BJ (cell line): ENCODE results near the gene CDC42BPB. TPM values are rescaled to one million over a fixed set of nuclear protein-coding genes. Genes with fewer than 3 reads are reported as not detected.

Experiments used
- CTCF ChIA-PET: fragments of 350-600 bp; formaldehyde crosslinking; extraction: SDS; loops from one replicate; lab custom pipeline; 2021; ENCODE audit warnings: antibody characterized with exemption, inconsistent platforms; lab: Yijun Ruan, JAX
- POLR2A ChIA-PET: fragments of 300-600 bp; sonication (Branson Sonifier 250); formaldehyde crosslinking; extraction: SDS; loops from one replicate; lab custom pipeline; 2021; ENCODE audit warnings: antibody characterized with exemption; lab: Charles Lee
- DNase-seq: peaks from one replicate; pipeline ENCODE4 v3.0.0-alpha.2; 2011; ENCODE audit warnings: low read depth
- H3K27me3 ChIP-seq: 2 replicates; pipeline ENCODE4 v1.6.0; 2011; ENCODE audit warnings: low read length; ENCODE audit not compliant: control insufficient read depth, insufficient read depth
- H3K36me3 ChIP-seq: 2 replicates; pipeline ENCODE4 v1.5.1; 2011; ENCODE audit warnings: low read length; ENCODE audit not compliant: control insufficient read depth, insufficient read depth
- H3K4me3 ChIP-seq: 2 replicates; pipeline ENCODE4 v1.5.1; 2011; ENCODE audit warnings: low read depth, mild to moderate bottlenecking, control low read depth, low read length
- polyA plus RNA-seq: library from polyadenylated mRNA; depleted of rRNA; stranded (reverse); fragments of >200 nt; gene quantifications from 2 replicates; pipeline ENCODE4 v1.2.3, GENCODE V29; 2011
- TF ChIP-seq, protein P1 (sequence below): IDR thresholded peaks from 2 replicates; pipeline ENCODE4 v1.5.1; 2011; ENCODE audit warnings: low read depth, mild to moderate bottlenecking, control low read depth, inconsistent platforms, low read length, moderate library complexity; ENCODE audit not compliant: insufficient read depth

Gene CDC42BPB
- polyA plus RNA-seq, 1 experiment, result 66.5 TPM

DNA sequence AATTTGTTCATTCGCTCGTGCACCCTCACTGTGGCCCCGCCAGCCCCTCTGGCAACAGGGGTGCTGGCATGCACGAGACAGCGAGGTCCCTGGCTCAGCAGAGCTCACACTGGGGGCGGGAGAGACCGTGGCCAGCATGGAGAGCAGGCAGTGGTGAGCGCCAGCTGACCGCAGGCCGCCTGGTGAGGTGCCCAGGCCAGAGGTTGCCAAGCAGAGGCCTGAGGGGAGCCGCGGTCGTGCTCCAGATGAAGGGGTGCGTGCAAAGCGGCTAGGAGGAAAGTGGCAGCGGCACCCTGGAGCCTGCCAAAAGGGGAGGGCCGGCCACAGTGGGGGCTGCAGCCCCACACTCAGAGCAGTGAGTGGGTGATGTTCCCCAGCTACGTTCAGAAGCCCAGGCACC lies 56.1 kb downstream of the CDC42BPB start:
- no peak overlapping the region for H3K4me3 ChIP-seq
- ChIA-PET POLR2A (no interaction called here), CTCF (interaction anchor here (1.6 kb wide), 1 partner anchor 21 kb away, joined by 5 read pairs; no protein-coding TSS in a partner anchor)
- DNase-seq, result no peak
- H3K36me3 ChIP-seq, result peaks cover 31% of the 10 kb centered on the region
- H3K27me3 ChIP-seq, result no peaks in the 10 kb centered on the region
- TF ChIP-seq, protein P1, sequence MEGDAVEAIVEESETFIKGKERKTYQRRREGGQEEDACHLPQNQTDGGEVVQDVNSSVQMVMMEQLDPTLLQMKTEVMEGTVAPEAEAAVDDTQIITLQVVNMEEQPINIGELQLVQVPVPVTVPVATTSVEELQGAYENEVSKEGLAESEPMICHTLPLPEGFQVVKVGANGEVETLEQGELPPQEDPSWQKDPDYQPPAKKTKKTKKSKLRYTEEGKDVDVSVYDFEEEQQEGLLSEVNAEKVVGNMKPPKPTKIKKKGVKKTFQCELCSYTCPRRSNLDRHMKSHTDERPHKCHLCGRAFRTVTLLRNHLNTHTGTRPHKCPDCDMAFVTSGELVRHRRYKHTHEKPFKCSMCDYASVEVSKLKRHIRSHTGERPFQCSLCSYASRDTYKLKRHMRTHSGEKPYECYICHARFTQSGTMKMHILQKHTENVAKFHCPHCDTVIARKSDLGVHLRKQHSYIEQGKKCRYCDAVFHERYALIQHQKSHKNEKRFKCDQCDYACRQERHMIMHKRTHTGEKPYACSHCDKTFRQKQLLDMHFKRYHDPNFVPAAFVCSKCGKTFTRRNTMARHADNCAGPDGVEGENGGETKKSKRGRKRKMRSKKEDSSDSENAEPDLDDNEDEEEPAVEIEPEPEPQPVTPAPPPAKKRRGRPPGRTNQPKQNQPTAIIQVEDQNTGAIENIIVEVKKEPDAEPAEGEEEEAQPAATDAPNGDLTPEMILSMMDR, result no peak

DNA sequence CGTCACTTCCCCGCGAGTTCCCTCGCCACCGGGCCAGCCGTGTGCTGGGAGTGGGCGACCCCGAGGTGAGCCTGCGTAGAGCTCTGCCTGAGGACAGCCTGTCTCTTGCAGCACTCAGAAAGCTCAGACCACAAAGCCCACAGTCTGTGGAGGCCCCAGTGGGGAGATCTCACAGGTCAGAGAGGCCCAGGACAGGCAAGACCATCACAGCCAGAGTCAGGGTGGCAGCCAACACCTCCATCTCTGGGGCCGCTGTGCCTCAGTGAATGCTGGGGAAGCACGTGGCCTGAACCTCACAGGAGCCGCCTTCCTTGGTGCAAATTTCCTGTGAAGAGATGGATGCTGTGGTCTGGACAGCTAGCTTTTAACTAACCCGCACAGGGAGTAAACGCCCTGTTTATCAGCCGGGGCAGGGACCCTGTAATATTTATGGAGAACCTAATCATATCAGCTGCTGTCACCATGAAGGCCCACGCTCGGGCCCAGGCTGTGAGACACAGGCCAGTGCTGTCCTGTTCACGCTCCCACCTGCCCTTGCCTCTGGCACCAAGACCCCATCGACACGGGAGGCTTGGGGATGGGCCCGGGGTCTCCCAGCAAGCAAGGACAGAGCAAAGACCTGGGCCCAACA lies 56.9 kb downstream of the CDC42BPB start:
- peaks cover 32% of the 10 kb centered on the region for H3K36me3 ChIP-seq
- H3K4me3 ChIP-seq, result no peak overlapping the region
- TF ChIP-seq, protein P1, result no peak
- H3K27me3 ChIP-seq, result no peaks in the 10 kb centered on the region
- DNase-seq, result no peak
- ChIA-PET POLR2A (no interaction called here), CTCF (interaction anchor here (1.0 kb wide), 1 partner anchor 14 kb away, joined by 4 read pairs; no protein-coding TSS in a partner anchor)

DNA sequence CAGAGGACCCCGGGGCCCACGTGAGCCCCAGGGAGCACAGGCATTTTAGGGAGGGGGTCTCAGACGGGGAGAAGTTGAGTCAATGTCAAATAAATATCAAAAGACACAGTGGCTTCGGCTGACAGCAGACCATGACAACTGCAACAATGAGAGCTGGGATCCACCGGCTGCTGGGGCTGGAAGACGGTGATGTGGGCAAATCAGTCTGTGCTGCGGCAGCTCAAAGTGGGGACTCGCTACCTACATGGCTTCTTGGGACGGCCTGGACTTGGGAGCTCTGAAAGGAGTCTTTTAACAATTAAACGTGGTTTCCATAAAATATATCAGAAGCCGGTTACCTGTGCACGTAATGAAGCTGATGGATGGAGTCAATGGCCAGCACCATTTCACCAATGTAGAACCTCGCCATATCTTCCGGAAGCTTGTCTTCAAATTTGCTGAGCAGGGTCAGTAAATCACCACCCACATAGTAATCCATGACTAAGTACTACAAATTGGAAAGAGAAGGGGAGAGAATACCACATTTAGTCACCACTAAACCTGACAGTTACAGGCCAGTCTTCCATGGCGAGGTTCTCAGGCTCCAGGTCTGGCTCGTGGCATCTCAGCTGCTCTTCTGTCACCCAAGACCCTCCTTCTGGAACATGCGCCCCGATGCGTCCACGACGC lies 58.0 kb downstream of the CDC42BPB start:
- POLR2A ChIA-PET, result no interaction called here
- DNase-seq, result no peak
- CTCF ChIA-PET, result interaction anchor here (1.0 kb wide), 1 partner anchor 15 kb away, joined by 4 read pairs; no protein-coding TSS in a partner anchor
- TF ChIP-seq, protein P1, result no peak
- no peaks in the 10 kb centered on the region for H3K27me3 ChIP-seq
- no peak overlapping the region for H3K4me3 ChIP-seq
- H3K36me3 ChIP-seq, result peaks cover 37% of the 10 kb centered on the region

DNA sequence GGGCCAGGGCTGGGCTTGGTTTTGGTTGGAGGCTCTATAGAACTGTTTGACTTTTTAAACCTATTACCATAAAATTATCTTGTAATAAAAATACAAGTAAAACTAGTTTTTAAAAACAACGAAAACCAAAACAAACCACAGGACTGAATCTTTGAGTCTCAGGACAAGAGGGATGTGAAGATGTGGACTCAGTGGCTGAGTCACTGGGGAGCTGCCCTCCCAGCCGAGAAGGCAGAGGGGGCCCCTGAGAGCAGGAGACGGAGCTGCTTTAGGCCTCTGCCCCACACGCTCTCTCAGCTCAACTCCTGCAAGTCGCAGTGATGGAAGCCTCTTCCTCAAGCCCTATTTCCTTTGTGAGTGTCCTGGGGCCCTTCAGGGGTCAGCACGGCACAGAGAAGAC lies 59.0 kb downstream of the CDC42BPB start:
- peaks cover 38% of the 10 kb centered on the region for H3K36me3 ChIP-seq
- TF ChIP-seq, protein P1, result no peak
- POLR2A ChIA-PET, result no interaction called here
- CTCF ChIA-PET, result interaction anchor here (1.5 kb wide), 1 partner anchor 295 kb away, joined by 3 read pairs; no protein-coding TSS in a partner anchor
- DNase-seq, result no peak
- H3K27me3 ChIP-seq, result no peaks in the 10 kb centered on the region
- no peak overlapping the region for H3K4me3 ChIP-seq

DNA sequence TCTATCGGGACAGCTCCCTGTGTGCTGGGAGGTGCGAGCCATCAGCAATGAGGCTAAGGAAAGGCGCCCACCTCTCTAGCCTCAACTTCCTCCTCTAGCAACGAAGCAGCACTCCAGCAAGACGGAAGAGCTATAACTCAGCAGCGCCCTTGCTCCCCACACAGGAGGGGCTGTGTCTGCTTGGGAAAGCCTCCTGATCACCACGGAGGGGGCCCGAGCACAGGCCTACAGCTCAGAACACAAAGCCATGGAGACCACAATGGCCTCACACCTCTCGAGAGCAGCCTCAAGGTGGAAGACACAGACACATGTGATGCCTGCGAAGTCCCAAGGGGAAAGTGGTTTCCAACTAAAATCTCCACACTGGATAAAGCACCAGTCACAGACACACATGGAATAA lies 60.4 kb downstream of the CDC42BPB start:
- TF ChIP-seq, protein P1, result no peak

More for the DNA sequence above, 60.4 kb downstream of the CDC42BPB start:
- H3K36me3 ChIP-seq, result peaks cover 32% of the 10 kb centered on the region
- ChIA-PET CTCF (interaction anchor here (1.1 to 1.5 kb wide), 2 partner anchors 108 to 297 kb away, joined by 3 read pairs; no protein-coding TSS in a partner anchor), POLR2A (no interaction called here)
- DNase-seq, result no peak
- H3K27me3 ChIP-seq, result no peaks in the 10 kb centered on the region
- H3K4me3 ChIP-seq, result no peak overlapping the region
